Stimulated activated CD4-positive, alpha-beta T cell treated with anti-CD3 and anti-CD28 coated beads, Interleukin-2, amount 100 ng/mL, for 4 hours (primary cell): ENCODE measurements around the gene LRRC56.
A peak's percentile ranks its signal among the peaks of the same experiment; 100 is the strongest.
"Not testable (repeated sequence)": the region's sequence is repeated elsewhere in the genome, so short reads cannot be mapped to it uniquely, and the experiment has no call there.

Experiments used
- DNase-seq: peaks from one replicate; pipeline ENCODE4 v3.0.0-alpha.2; 2020; ENCODE audit warnings: low read depth

The LRRC56 gene

DNA sequence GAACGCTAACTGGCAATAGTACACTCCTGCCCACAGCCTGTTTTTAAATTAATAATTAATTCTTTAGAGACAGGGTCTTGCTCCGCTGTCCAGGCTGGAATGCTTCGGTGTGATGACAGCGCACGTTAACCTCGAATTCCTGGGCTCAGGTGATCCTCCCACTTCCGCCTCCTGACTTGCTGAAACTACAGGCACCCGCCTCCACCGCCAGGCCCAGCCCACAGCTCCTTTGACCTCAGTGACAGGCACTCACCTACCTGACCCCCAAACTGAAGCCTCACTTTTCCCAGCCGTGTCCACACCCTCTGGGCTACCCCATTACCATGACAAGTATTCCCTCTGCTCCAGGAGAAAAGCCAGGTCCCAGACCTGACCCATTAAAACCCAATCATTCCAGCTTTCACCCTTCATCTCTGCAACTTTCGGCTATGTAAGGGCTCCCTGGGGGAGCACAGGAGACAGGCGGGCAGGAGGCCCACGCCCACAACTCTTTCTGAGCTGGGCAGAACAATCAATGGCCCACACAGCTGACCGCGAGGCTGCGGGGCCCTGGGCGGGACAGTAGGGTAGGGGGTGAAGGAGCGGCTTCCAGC, 22.5 kb downstream of the LRRC56 start:
- DNase-seq, result no peak

DNA sequence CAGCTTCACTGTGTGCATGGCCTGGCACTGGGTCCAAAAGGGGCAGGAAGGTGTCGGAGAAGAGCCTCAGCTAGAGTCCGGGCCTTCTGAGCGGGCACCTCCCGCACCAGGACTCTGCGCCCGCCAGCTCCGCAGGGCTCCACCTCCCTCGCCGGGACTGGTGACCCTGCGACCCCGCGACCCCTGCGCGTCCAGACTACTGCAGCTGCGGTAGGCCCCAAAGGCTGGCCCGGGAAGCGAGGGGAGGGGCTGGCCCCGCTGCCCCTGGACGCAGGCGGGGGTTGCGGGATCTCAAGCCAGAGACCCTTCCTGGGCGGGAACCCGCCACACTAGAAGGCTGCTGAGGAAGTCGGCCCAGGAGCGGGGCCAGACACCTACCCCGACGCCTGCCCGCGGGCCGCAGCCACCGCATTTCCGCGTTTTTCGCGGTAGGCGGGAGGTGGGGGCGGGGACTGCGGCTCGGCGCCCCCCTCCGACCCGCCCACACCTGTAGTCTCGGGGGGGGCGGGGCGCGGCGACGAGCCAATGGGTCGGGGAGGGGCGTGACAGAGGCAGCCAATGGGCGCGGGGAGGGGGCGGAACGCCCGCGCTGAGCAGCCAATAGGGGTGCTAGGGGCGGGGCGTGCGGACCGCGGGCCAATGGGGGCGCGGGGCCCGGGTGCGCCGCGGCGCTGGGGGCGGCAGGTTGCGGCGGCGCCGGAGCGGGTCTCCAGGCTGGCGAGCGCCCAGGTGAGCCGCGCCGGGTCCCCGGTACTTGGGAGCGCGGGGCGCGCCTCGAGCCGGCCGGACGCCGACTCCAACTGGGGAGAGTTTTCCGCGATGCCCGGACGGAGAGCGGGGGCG, 23.2 kb downstream of the LRRC56 start, which contains the start of the genes LMNTD2 and RASSF7:
Gene LMNTD2, minus strand, starts transcription at position 434 of the 843 bp plus-strand sequence. Its CDS starts 22 bp downstream, at position 412.
Gene RASSF7, plus strand, starts transcription at position 666 of the 843 bp plus-strand sequence. CDS start 799 bp downstream, outside the sequence.
- peak; percentile 95 for DNase-seq

- no peak for DNase-seq
Measured at GRCh38 chr11:561148-562003, 24.0 kb downstream of the LRRC56 start.

DNA sequence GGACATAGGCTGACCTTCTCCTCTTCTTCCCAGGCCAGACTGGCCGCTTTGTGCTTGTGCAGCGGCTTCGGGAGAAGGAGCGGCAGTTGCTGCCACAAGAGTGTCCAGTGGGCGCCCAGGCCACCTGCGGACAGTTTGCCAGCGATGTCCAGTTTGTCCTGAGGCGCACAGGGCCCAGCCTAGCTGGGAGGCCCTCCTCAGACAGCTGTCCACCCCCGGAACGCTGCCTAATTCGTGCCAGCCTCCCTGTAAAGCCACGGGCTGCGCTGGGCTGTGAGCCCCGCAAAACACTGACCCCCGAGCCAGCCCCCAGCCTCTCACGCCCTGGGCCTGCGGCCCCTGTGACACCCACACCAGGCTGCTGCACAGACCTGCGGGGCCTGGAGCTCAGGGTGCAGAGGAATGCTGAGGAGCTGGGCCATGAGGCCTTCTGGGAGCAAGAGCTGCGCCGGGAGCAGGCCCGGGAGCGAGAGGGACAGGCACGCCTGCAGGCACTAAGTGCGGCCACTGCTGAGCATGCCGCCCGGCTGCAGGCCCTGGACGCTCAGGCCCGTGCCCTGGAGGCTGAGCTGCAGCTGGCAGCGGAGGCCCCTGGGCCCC, 24.8 kb downstream of the LRRC56 start:
- no peak for DNase-seq

DNA sequence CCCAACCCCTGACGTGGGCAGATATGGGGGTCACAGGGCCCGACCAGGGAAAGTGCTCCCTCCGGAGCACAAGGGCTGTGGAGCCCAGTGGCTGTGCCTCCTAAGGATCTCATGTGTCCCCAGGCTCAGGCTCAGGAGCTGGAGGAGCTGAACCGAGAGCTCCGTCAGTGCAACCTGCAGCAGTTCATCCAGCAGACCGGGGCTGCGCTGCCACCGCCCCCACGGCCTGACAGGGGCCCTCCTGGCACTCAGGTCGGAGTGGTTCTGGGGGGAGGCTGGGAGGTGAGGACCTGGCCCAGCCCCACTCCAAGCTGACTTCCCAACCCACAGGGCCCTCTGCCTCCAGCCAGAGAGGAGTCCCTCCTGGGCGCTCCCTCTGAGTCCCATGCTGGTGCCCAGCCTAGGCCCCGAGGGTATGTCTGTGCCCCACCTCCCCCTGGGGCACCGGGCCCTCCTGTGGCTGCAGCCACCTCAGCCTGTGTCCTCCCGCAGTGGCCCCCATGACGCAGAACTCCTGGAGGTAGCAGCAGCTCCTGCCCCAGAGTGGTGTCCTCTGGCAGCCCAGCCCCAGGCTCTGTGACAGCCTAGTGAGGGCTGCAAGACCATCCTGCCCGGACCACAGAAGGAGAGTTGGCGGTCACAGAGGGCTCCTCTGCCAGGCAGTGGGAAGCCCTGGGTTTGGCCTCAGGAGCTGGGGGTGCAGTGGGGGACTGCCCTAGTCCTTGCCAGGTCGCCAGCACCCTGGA, 25.9 kb downstream of the LRRC56 start:
- no peak for DNase-seq

- DNase-seq, result no peak
Measured at GRCh38 chr11:563812-564578, 26.7 kb downstream of the LRRC56 start.

- no peak for DNase-seq
Measured at GRCh38 chr11:565921-566509, 28.7 kb downstream of the LRRC56 start.

GRCh38 chr11:567011-567628, 29.8 kb downstream of the LRRC56 start:
- DNase-seq, result no peak

DNA sequence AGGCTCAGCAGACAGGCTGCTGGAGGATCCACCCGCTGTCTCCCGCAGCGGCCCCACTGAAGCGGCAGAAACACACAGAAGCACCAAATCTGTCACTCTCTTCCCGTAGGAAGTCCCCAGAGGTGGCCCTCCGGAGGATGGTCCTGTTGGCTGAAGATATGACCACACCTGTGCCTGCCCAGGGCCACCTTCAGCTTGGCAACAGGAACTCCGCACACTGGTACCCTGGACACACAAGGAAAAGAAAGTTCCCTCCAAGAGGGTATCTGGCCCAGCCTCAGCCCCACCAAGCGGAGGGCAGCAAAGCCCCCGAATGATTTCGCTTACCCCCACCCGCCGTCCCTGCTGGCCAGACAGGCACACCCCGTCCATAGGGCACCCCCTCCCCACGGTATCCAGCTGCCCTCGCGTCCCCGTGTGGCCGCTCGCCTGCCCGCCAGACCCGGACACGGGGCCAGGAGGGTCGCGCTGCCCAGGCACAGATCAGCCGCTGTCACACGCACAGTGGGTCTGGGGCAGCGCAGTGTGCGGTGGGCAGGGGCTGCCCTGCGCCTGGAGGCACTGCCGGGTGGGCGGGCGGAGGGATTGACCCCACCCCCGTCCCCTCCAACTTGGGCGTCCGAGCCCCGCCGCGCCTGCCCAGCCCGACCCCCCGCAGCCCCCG, 30.4 kb downstream of the LRRC56 start:
- DNase-seq, result no peak

- DNase-seq, result peak; percentile 83
Measured at GRCh38 chr11:568306-569157, 31.2 kb downstream of the LRRC56 start.

GRCh38 chr11:569158-569885, 32.0 kb downstream of the LRRC56 start:
- no peak for DNase-seq

DNA sequence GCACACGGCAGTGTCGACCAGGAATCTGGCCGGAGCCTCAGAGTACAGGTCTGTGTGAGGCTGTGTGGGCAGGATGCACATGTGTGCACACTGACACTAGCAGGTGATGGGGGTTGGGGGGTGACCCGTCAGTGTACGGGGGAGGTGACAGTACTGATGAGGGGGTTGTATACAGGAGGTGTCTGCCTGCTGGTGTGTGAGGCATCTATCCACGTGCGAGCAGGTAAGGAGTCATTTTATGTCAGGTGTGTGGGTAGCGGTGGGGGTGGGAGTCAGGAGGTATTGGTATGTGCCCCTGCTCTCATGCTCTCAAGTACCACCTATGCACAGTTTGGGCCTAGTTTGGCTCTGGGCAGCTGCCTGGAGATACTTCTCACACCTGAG, 34.5 kb downstream of the LRRC56 start:
- no peak for DNase-seq

- no peak for DNase-seq
Measured at GRCh38 chr11:573146-573759, 35.9 kb downstream of the LRRC56 start.

DNA sequence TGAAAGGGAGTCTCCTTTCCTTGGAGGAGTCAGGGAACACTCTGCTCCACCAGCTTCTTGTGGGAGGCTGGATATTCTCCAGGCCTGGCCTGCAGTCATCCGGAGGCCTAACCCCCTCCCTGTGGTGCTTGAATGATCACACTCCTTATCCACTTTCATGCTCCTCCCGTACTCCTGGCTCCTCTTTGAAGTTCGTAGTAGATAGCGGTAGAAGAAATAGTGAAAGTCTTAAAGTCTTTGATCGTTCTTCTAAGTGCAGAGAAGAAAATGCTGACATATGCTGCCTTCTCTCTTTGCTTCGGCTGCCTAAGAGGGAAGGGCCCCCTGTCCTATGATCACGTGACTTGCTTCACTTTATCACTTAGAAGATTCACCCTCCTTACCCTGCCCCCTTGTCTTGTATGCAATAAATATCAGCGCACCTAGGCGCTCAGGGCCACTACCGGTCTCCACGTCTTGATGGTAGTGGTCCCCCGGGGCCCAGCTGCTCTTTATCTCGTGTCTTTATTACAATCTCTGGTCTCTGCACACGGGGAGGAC, 36.8 kb downstream of the LRRC56 start:
- not testable (repeated sequence) for DNase-seq

DNA sequence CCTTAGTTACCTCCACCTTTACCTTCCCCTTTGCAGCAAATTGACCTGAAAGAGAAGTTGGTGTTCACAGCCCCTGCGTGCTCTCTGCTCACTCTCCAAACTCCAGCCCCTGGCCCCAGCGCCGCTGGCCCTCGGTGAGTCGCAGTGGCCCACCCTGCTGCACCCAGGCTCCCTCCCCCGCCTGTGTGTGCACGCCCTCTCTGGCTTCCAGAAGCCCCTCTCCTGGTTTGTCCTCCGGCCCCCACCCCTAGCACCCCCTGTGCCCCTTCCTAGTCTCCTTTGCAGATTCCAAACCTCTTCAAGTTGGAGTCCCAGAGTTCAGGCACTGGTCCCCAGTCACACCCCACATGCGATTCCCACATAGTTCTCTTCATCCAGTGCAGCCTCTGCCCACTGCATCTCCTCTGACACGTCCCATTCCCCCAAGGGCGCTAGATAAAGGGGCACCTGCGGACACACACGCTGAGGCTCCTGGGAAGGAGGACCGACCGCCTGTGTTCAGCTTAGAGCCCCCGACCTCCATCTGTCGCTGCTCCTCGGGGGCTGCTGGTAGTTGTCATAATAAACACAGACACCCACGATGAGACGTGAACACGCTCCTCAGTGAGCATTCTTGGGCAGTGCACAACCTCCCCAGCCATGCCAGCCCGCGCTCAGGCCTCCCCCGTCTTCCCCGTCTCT, 37.4 kb downstream of the LRRC56 start:
- DNase-seq, result no peak
